Measurements from ENCODE around the gene LRRC74A. TPM values are rescaled to one million over a fixed set of nuclear protein-coding genes. Genes with fewer than 3 reads are reported as not detected.

Gene LRRC74A
- total and polyA plus RNA-seq, 2 of the 4 experiments (the other 2 are of a cell fraction), result not detected

DNA sequence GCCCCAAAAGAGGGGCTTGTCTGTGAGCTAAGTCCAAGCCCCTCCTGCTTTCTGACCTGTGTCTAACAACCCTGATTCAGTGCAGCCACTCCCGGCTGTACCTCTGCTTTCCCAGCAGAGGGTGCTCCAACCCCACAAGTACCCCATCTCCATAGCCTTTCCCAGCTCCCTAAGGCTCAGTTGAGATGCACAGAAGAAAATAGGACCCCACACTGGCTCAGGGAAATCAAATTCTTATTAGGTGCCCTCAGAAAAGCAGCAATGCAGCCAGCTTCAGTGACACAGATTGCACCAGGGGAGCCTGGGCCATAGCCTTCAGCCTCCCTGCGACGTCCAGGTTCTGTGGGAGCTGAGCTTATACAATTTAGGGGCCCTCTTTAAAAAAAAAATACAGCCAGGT lies 49.9 kb downstream of the LRRC74A start:
- H4K5ac ChIP-seq (ENCODE audit: low read depth, low read length), result no peak overlapping the region
- BruUV-seq (replicated peaks), result no TSS peak
- H3K27ac ChIP-seq (ENCODE audit: insufficient read depth, low read length), result no peak overlapping the region
- no peak overlapping the region for H4K8ac ChIP-seq (ENCODE audit: low read depth in 2 of 2, low read length in 2 of 2)
- H3K4me1 ChIP-seq (ENCODE audit: control insufficient read depth, insufficient read depth, low read length), result no peaks in the 10 kb centered on the region
- in situ Hi-C loops (cut with MboI; ENCODE audit: low sequenced_read_pairs), result loop anchor here (25.0 kb wide), 1 partner anchor 436 kb away; the partner anchor contains the start of genes GSTZ1 and POMT2
- TF ChIP-seq, protein P1, sequence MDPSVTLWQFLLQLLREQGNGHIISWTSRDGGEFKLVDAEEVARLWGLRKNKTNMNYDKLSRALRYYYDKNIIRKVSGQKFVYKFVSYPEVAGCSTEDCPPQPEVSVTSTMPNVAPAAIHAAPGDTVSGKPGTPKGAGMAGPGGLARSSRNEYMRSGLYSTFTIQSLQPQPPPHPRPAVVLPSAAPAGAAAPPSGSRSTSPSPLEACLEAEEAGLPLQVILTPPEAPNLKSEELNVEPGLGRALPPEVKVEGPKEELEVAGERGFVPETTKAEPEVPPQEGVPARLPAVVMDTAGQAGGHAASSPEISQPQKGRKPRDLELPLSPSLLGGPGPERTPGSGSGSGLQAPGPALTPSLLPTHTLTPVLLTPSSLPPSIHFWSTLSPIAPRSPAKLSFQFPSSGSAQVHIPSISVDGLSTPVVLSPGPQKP (IDR thresholded peaks at IDR 0.05; ENCODE audit: borderline replicate concordance, low read depth, low read length), result no peak
- TF ChIP-seq POLR2A (IDR thresholded peaks at IDR 0.05; ENCODE audit: low read depth, low read length), result peak; percentile 58
- no peak for TF ChIP-seq BHLHE40 (IDR thresholded peaks at IDR 0.05; ENCODE audit: low read depth, low read length)
- TF ChIP-seq, protein P2, sequence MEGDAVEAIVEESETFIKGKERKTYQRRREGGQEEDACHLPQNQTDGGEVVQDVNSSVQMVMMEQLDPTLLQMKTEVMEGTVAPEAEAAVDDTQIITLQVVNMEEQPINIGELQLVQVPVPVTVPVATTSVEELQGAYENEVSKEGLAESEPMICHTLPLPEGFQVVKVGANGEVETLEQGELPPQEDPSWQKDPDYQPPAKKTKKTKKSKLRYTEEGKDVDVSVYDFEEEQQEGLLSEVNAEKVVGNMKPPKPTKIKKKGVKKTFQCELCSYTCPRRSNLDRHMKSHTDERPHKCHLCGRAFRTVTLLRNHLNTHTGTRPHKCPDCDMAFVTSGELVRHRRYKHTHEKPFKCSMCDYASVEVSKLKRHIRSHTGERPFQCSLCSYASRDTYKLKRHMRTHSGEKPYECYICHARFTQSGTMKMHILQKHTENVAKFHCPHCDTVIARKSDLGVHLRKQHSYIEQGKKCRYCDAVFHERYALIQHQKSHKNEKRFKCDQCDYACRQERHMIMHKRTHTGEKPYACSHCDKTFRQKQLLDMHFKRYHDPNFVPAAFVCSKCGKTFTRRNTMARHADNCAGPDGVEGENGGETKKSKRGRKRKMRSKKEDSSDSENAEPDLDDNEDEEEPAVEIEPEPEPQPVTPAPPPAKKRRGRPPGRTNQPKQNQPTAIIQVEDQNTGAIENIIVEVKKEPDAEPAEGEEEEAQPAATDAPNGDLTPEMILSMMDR (conservative IDR thresholded peaks at IDR 0.05; ENCODE audit: low read depth, low read length), result peak; percentile 99
- peak; percentile 100 for TF ChIP-seq SMC3 (IDR thresholded peaks at IDR 0.05; ENCODE audit: low read depth, low read length)
- TF ChIP-seq RAD21 (IDR thresholded peaks at IDR 0.05; ENCODE audit: low read length), result peak; percentile 100
- TF ChIP-seq MAZ (IDR thresholded peaks at IDR 0.05; ENCODE audit: borderline replicate concordance, low read depth, low read length), result no peak
- no peak for TF ChIP-seq RCOR1 (IDR thresholded peaks at IDR 0.05; ENCODE audit: insufficient replicate concordance, low read length)
- H2AK9ac ChIP-seq (replicated peaks; ENCODE audit: low read depth, low read length, poor library complexity), result peak overlapping the region; percentile 90
- WGBS, 2 experiments (ENCODE audit: extremely low coverage in 2 of 2, insufficient read length in 1 of 2), result 61% methylated on average over 3 of the region's 3 CpGs; no CpG with 5 or more reads in 1 of the 2 experiments
- no peak overlapping the region for H2BK120ac ChIP-seq (ENCODE audit: low read depth, low read length)
- H3K56ac ChIP-seq (ENCODE audit: extremely low read depth, insufficient read depth, low read length), result no peak overlapping the region
- no peak overlapping the region for H3K14ac ChIP-seq (replicated peaks; ENCODE audit: low read depth, low read length)
- H4K20me1 ChIP-seq (ENCODE audit: insufficient read depth, low read length), result no peaks in the 10 kb centered on the region
- H3K23ac ChIP-seq (ENCODE audit: low read depth, low read length), result no peak overlapping the region
- H2BK15ac ChIP-seq (ENCODE audit: low read depth, low read length), result no peak overlapping the region
- CTCF ChIA-PET, result interaction anchor here (0.6 to 7.3 kb wide), 24 partner anchors 8 to 248 kb away, joined by 3 to 111 read pairs (median 4); no protein-coding TSS in a partner anchor
- no peak overlapping the region for H3K4ac ChIP-seq (ENCODE audit: low read depth, low read length)
- ATAC-seq (ENCODE audit: low read depth), result peak; percentile 98
- no peaks in the 10 kb centered on the region for H3K9me1 ChIP-seq (ENCODE audit: insufficient read depth, low read length)
- no peak overlapping the region for H3K18ac ChIP-seq (ENCODE audit: low read depth, low read length)
- H2BK5ac ChIP-seq (ENCODE audit: low read depth, low read length, poor library complexity, severe bottlenecking), result no peak overlapping the region
- peak; percentile 73 for DNase-seq
- no peaks in the 10 kb centered on the region for H3K79me1 ChIP-seq (ENCODE audit: low read depth in 1 of 2, low read length in 2 of 2)
- no peak overlapping the region for H3K9ac ChIP-seq (ENCODE audit: low read depth, low read length)
- POLR2A ChIA-PET (ENCODE audit: unreplicated experiment), result interaction anchor here (0.5 to 0.6 kb wide), 2 partner anchors 40 to 64 kb away, joined by 3 read pairs; no protein-coding TSS in a partner anchor
- intact Hi-C loops (cut with micrococcal nuclease), result loop anchor here (1.0 to 5.0 kb wide), 8 partner anchors 28 to 436 kb away; no protein-coding TSS in a partner anchor
- no peak overlapping the region for H2BK20ac ChIP-seq (ENCODE audit: low read depth, low read length)
- no peak overlapping the region for H4K91ac ChIP-seq (ENCODE audit: insufficient read depth, low read depth, low read length)
- H3K9me3 ChIP-seq (ENCODE audit: control insufficient read depth, insufficient read depth, low read length), result no peaks in the 10 kb centered on the region
- H2AFZ ChIP-seq (replicated peaks; ENCODE audit: low read length, poor library complexity), result peak overlapping the region; percentile 61
- no peak overlapping the region for H2AK5ac ChIP-seq (ENCODE audit: low read depth, low read length)
- H3K27me3 ChIP-seq (ENCODE audit: control insufficient read depth, insufficient read depth, low read length), result peaks cover 6% of the 10 kb centered on the region
- H3K4me3 ChIP-seq (ENCODE audit: insufficient read depth, low read depth, low read length), result no peak overlapping the region
- H3K36me3 ChIP-seq (ENCODE audit: control insufficient read depth, insufficient read depth, low read length), result no peaks in the 10 kb centered on the region
- no peak overlapping the region for H3K4me2 ChIP-seq (ENCODE audit: low read depth, low read length)
- dilution Hi-C loops (cut with HindIII; ENCODE audit: low sequenced_read_pairs, unreplicated experiment), result loop anchor here (25.0 kb wide), 1 partner anchor 211 kb away; the partner anchor contains the start of gene CIPC

All from IMR-90 (cell line).